CD14-positive monocyte (primary cell): ENCODE results near the gene PABPC1L. TPM values are rescaled to one million over a fixed set of nuclear protein-coding genes. Genes with fewer than 3 reads are reported as not detected.

ENCODE experiments used
- DNase-seq, 3 donors: peaks; one replicate each; pipeline ENCODE4 v3.0.0-alpha.2; 2011 to 2022
- H2AFZ ChIP-seq: 2 replicates; pipeline ENCODE4 v1.6.0; 2012; ENCODE audit warnings: mild to moderate bottlenecking, low read depth, low read length, inconsistent platforms; ENCODE audit not compliant: insufficient read depth, poor library complexity, severe bottlenecking
- H3K27ac ChIP-seq, 2 donors: 1 replicate in 1 of 2; 2 replicates in 1 of 2; pipeline ENCODE4 v1.5.1; 2012 to 2013; ENCODE audit warnings: low read length in 2 of 2, control low read depth in 1 of 2, inconsistent platforms in 1 of 2, low read depth in 1 of 2, mild to moderate bottlenecking in 1 of 2
- H3K27me3 ChIP-seq, 2 donors: one replicate each; pipeline versions ENCODE4 v1.6.0 to v1.6.1; 2011 to 2013; ENCODE audit warnings: low read length in 2 of 2; ENCODE audit not compliant: control insufficient read depth in 2 of 2, insufficient read depth in 2 of 2
- H3K36me3 ChIP-seq, 2 donors: replicated peaks in 1 of 2; 1 replicate in 1 of 2; 2 replicates in 1 of 2; pipeline versions ENCODE4 v1.5.1 to v1.6.1; 2012 to 2013; ENCODE audit warnings: low read length in 2 of 2, control low read depth in 1 of 2, inconsistent platforms in 1 of 2, mild to moderate bottlenecking in 1 of 2; ENCODE audit not compliant: insufficient read depth in 2 of 2, control insufficient read depth in 1 of 2
- H3K4me1 ChIP-seq, 2 donors: 1 replicate in 1 of 2; 2 replicates in 1 of 2; pipeline versions ENCODE4 v1.5.1 to v1.6.1; 2012 to 2013; ENCODE audit warnings: low read length in 2 of 2, control low read depth in 1 of 2, inconsistent platforms in 1 of 2, mild to moderate bottlenecking in 1 of 2, moderate library complexity in 1 of 2; ENCODE audit not compliant: insufficient read depth in 2 of 2, control insufficient read depth in 1 of 2
- H3K4me2 ChIP-seq: replicated peaks from 2 replicates; pipeline ENCODE3; 2012; ENCODE audit warnings: low read length, moderate library complexity, mild to moderate bottlenecking; ENCODE audit not compliant: poor library complexity, severe bottlenecking; ENCODE audit errors: extremely low read depth
- H3K4me3 ChIP-seq, 3 experiments: fragments of 200-600 bp in 1 of 3; sonication (generic) in 1 of 3; replicated peaks in 1 of 3; 1 replicate in 2 of 3; 2 replicates in 1 of 3; pipeline ENCODE4 v1.5.1; 2011 to 2013; ENCODE audit warnings: low read length in 3 of 3, mild to moderate bottlenecking in 3 of 3, control low read depth in 2 of 3, low read depth in 2 of 3, inconsistent platforms in 1 of 3, moderate library complexity in 1 of 3
- H3K79me2 ChIP-seq: 2 replicates; pipeline ENCODE4 v1.6.0; 2012; ENCODE audit warnings: mild to moderate bottlenecking, control low read depth, inconsistent platforms, low read length, moderate library complexity; ENCODE audit not compliant: insufficient read depth
- H3K9ac ChIP-seq: 2 replicates; pipeline ENCODE4 v1.6.0; 2017; ENCODE audit warnings: low read length, mild to moderate bottlenecking; ENCODE audit not compliant: insufficient read depth, poor library complexity, severe bottlenecking
- H3K9me3 ChIP-seq, 2 donors: replicated peaks in 1 of 2; 1 replicate in 1 of 2; 2 replicates in 1 of 2; pipeline versions ENCODE4 v1.5.1 to v1.6.1; 2012 to 2013; ENCODE audit warnings: low read length in 2 of 2, control low read depth in 1 of 2; ENCODE audit not compliant: control insufficient read depth in 1 of 2, insufficient read depth in 1 of 2
- H4K20me1 ChIP-seq: 2 replicates; pipeline ENCODE4 v1.6.0; 2012; ENCODE audit warnings: mild to moderate bottlenecking, low read length, control low read depth, moderate library complexity; ENCODE audit not compliant: insufficient read depth
- H3K27ac Mint-ChIP-seq, 7 donors: one replicate each; pipeline ENCODE4 v1.8.0; 2020; ENCODE audit warnings: mild to moderate bottlenecking in 7 of 7, mixed read lengths in 7 of 7, moderate library complexity in 6 of 7, inconsistent platforms in 2 of 7
- H3K27me3 Mint-ChIP-seq, 3 donors: one replicate each; pipeline ENCODE4 v1.8.0; 2021 to 2022; ENCODE audit warnings: low read depth in 3 of 3, mild to moderate bottlenecking in 3 of 3, mixed read lengths in 3 of 3, moderate library complexity in 3 of 3, inconsistent platforms in 1 of 3
- H3K36me3 Mint-ChIP-seq, 2 donors: one replicate each; pipeline ENCODE4 v1.8.0; 2020; ENCODE audit warnings: mixed read lengths in 2 of 2, inconsistent platforms in 1 of 2, mild to moderate bottlenecking in 1 of 2
- H3K4me1 Mint-ChIP-seq: one replicate; pipeline ENCODE4 v1.8.0; 2020; ENCODE audit warnings: mild to moderate bottlenecking, mixed read lengths
- H3K4me3 Mint-ChIP-seq, 2 donors: one replicate each; pipeline ENCODE4 v1.8.0; 2020; ENCODE audit warnings: mild to moderate bottlenecking in 2 of 2, mixed read lengths in 2 of 2, moderate library complexity in 1 of 2
- H3K9me3 Mint-ChIP-seq, 7 donors: one replicate each; pipeline ENCODE4 v1.8.0; 2020 to 2022; ENCODE audit warnings: mixed read lengths in 7 of 7, mild to moderate bottlenecking in 6 of 7, moderate library complexity in 6 of 7, inconsistent platforms in 2 of 7
- WGBS: methylation state at CpG from one replicate; pipeline ENCODE4 v1.1.5; 2013; ENCODE audit warnings: missing lambda C conversion rate; ENCODE audit not compliant: insufficient coverage; 5-methylcytosine and 5-hydroxymethylcytosine counted together
- intact Hi-C, 2 donors: fragments of 100-400 bp; cut with micrococcal nuclease; formaldehyde crosslinking; loops; one replicate each; pipeline versions ENCODE4 v1.15.0 to v1.15.1; 2023
- polyA plus RNA-seq, 3 donors: library from polyadenylated mRNA; depleted of rRNA in 1 of 3; unstranded in 2 of 3; stranded (reverse) in 1 of 3; fragments of 300-500 nt in 2 of 3; fragments of >200 nt in 1 of 3; fragmentation: Illumina TruSeq in 2 of 3; gene quantifications; 1 replicate in 2 of 3; 2 replicates in 1 of 3; pipeline ENCODE4 v1.2.3, GENCODE V29; 2012 to 2021
- TF ChIP-seq, protein P1 (sequence below): fragments of 200-600 bp; IDR thresholded peaks from one replicate; pipeline ENCODE4 v1.8.0; 2022; ENCODE audit warnings: antibody characterized with exemption, mild to moderate bottlenecking

Gene PABPC1L
- polyA plus RNA-seq, 3 donors, result 0.21 to 69.1 TPM; not detected in 1

- H2AFZ ChIP-seq, result peak within 1 kb of the TSS; percentile 69
- Mint-ChIP-seq H3K4me3 (peak within 1 kb of the TSS; percentile 94 to 96), H3K9me3 (peaks cover 0 to 3% (median 0%) of the 10 kb centered on the region in 7 donors), H3K27me3 (no peaks in the 10 kb centered on the region), H3K27ac (peak within 1 kb of the TSS; percentile 89 to 98 (median 94)), H3K36me3 (peaks cover 0 to 10% of the 10 kb centered on the region in 2 donors), H3K4me1 (peaks cover 49% of the 10 kb centered on the region)
- H3K9me3 ChIP-seq, result no peaks in the 10 kb centered on the region
- peaks cover 4 to 13% of the 10 kb centered on the region in 2 donors for H3K36me3 ChIP-seq
- peaks cover 47% of the 10 kb centered on the region for H4K20me1 ChIP-seq
- peak; percentile 93 to 97 (median 96) for DNase-seq
- no peaks in the 10 kb centered on the region for H3K27me3 ChIP-seq
- WGBS, result under 1% methylated on average over 82 of the region's 88 CpGs
- peak within 1 kb of the TSS; percentile 98 for H3K9ac ChIP-seq
- H3K4me3 ChIP-seq, result peak within 1 kb of the TSS; percentile 88 to 98 (median 92)
- H3K4me1 ChIP-seq, result peaks cover 40 to 55% of the 10 kb centered on the region in 2 donors
- peak within 1 kb of the TSS; percentile 96 for H3K4me2 ChIP-seq
- peak within 1 kb of the TSS; percentile 89 to 94 for H3K27ac ChIP-seq
- peaks cover 57% of the 10 kb centered on the region for H3K79me2 ChIP-seq
- intact Hi-C loops, result loop anchor here (5.0 to 10.0 kb wide), 2 partner anchors 82 to 681 kb away; partner anchors contain the start of gene STK4 (in 2 of the 2)
- TF ChIP-seq, protein P1, sequence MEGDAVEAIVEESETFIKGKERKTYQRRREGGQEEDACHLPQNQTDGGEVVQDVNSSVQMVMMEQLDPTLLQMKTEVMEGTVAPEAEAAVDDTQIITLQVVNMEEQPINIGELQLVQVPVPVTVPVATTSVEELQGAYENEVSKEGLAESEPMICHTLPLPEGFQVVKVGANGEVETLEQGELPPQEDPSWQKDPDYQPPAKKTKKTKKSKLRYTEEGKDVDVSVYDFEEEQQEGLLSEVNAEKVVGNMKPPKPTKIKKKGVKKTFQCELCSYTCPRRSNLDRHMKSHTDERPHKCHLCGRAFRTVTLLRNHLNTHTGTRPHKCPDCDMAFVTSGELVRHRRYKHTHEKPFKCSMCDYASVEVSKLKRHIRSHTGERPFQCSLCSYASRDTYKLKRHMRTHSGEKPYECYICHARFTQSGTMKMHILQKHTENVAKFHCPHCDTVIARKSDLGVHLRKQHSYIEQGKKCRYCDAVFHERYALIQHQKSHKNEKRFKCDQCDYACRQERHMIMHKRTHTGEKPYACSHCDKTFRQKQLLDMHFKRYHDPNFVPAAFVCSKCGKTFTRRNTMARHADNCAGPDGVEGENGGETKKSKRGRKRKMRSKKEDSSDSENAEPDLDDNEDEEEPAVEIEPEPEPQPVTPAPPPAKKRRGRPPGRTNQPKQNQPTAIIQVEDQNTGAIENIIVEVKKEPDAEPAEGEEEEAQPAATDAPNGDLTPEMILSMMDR, result peak; percentile 35
Measured at GRCh38 chr20:44885392-44886265, 24.2 kb upstream of the PABPC1L start, which contains the start of gene YWHAB. Gene YWHAB (plus strand): TSS chr20:44885705. CDS start chr20:44901534, 15,829 bp downstream.

DNA sequence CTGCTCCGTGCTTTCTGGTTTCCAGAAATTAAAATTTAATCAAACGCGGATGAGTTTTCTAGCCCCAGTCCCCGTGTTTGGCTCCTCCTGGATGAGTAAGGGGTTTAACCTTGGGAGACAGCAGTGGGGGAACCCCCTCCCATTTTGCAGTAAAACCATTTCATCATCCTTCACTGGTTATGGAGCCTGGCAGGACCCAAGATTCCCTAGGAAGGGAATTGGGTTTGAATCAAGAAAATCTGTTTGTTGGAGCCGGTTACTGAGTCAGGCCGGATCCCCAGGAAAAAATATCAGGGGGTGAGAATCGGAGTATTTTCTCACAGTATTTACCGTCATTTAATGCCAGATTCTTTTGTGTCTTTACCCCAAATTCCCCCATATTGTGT, 23.6 kb upstream of the PABPC1L start:
- peaks cover 44 to 60% of the 10 kb centered on the region in 2 donors for H3K4me1 ChIP-seq
- no peaks in the 10 kb centered on the region for H3K27me3 Mint-ChIP-seq
- H3K9me3 Mint-ChIP-seq, result peaks cover 0 to 3% (median 0%) of the 10 kb centered on the region in 7 donors
- peak overlapping the region; percentile 89 to 94 for H3K27ac ChIP-seq
- intact Hi-C loops, result loop anchor here (5.0 to 10.0 kb wide), 2 partner anchors 81 to 681 kb away; partner anchors contain the start of gene STK4 (in 2 of the 2)
- H3K4me2 ChIP-seq, result peak overlapping the region; percentile 96
- no peaks in the 10 kb centered on the region for H3K9me3 ChIP-seq
- no CpG with 5 or more reads among the region's 8 CpGs for WGBS
- H3K36me3 ChIP-seq, result peaks cover 4 to 19% of the 10 kb centered on the region in 2 donors
- TF ChIP-seq, protein P1, result no peak
- no peaks in the 10 kb centered on the region for H3K27me3 ChIP-seq
- peaks cover 0 to 11% of the 10 kb centered on the region in 2 donors for H3K36me3 Mint-ChIP-seq
- H4K20me1 ChIP-seq, result peaks cover 54% of the 10 kb centered on the region
- peak overlapping the region; percentile 89 to 98 (median 94) for H3K27ac Mint-ChIP-seq
- H3K4me3 ChIP-seq, result peak overlapping the region; percentile 88 to 98 (median 92)
- peak overlapping the region; percentile 69 for H2AFZ ChIP-seq
- peaks cover 55% of the 10 kb centered on the region for H3K4me1 Mint-ChIP-seq
- H3K4me3 Mint-ChIP-seq, result peak overlapping the region; percentile 94 to 96
- peak in 2 of 3 donors; percentile 33 to 70 for DNase-seq
- peak overlapping the region; percentile 98 for H3K9ac ChIP-seq
- peaks cover 63% of the 10 kb centered on the region for H3K79me2 ChIP-seq
